Measurements from ENCODE around the gene HLCS.

Gene HLCS

GRCh38 chr21:36749935-36750575 lies 216.4 kb downstream of the HLCS start:
- no peak for DNase-seq (ENCODE audit: low spot score)
- no peak overlapping the region for H3K4me3 ChIP-seq
- no peak for TF ChIP-seq CTCF (IDR thresholded peaks at IDR 0.05)
- no peak overlapping the region for H3K27ac ChIP-seq

GRCh38 chr21:36747815-36748383 lies 218.6 kb downstream of the HLCS start:
- no peak for DNase-seq (ENCODE audit: low spot score)
- peak overlapping the region; percentile 69 for H3K4me3 ChIP-seq
- TF ChIP-seq CTCF (IDR thresholded peaks at IDR 0.05), result no peak
- no peak overlapping the region for H3K27ac ChIP-seq

GRCh38 chr21:36747041-36747814 lies 219.2 kb downstream of the HLCS start:
- TF ChIP-seq CTCF (IDR thresholded peaks at IDR 0.05), result no peak
- no peak for DNase-seq (ENCODE audit: low spot score)
- peak overlapping the region; percentile 69 for H3K4me3 ChIP-seq
- H3K27ac ChIP-seq, result no peak overlapping the region

- H3K4me3 ChIP-seq, result no peak overlapping the region
Measured at GRCh38 chr21:36745459-36745858, 221.0 kb downstream of the HLCS start.

GRCh38 chr21:36744560-36745231 lies 221.8 kb downstream of the HLCS start:
- no peak for TF ChIP-seq CTCF (IDR thresholded peaks at IDR 0.05)
- DNase-seq (ENCODE audit: low spot score), result no peak
- H3K27ac ChIP-seq, result no peak overlapping the region
- H3K4me3 ChIP-seq, result no peak overlapping the region

More at GRCh38 chr21:36745459-36745858, 221.0 kb downstream of the HLCS start:
- TF ChIP-seq CTCF (IDR thresholded peaks at IDR 0.05), result no peak
- H3K27ac ChIP-seq, result no peak overlapping the region
- no peak for DNase-seq (ENCODE audit: low spot score)

GRCh38 chr21:36744190-36744559 lies 222.3 kb downstream of the HLCS start:
- no peak for DNase-seq (ENCODE audit: low spot score)
- Histone ChIP-seq H3K4me3 (no peak overlapping the region), H3K27ac (no peak overlapping the region)
- TF ChIP-seq CTCF (IDR thresholded peaks at IDR 0.05), result no peak

Data from coronary artery (tissue), 2 donors.